ENCODE measurements around the gene PLBD2.

PLBD2 gene

GRCh38 chr12:113386866-113387566, 28.6 kb downstream of the PLBD2 start:
- no peak for DNase-seq (ENCODE audit: low spot score)
- POLR2A ChIA-PET (ENCODE audit: low non-redundant PET) = no interaction called here
- CTCF ChIA-PET = no interaction called here
- no peak for TF ChIP-seq CTCF (conservative IDR thresholded peaks at IDR 0.05; ENCODE audit: low read depth)
- H3K27ac ChIP-seq = no peak overlapping the region

- TF ChIP-seq CTCF (conservative IDR thresholded peaks at IDR 0.05; ENCODE audit: low read depth) = no peak
- ChIA-PET POLR2A (ENCODE audit: low non-redundant PET) (no interaction called here), CTCF (no interaction called here)
- H3K27ac ChIP-seq = no peak overlapping the region
- no peak for DNase-seq (ENCODE audit: low spot score)
These were observed 29.2 kb downstream of the PLBD2 start for GRCh38 chr12:113387631-113388030.

GRCh38 chr12:113388351-113388750, 30.0 kb downstream of the PLBD2 start:
- DNase-seq (ENCODE audit: low spot score) = no peak

GRCh38 chr12:113390064-113391043, 32.0 kb downstream of the PLBD2 start:
- ChIA-PET CTCF (no interaction called here), POLR2A (ENCODE audit: low non-redundant PET) (no interaction called here)
- DNase-seq (ENCODE audit: low spot score) = no peak
- no peak overlapping the region for H3K27ac ChIP-seq
- TF ChIP-seq CTCF (conservative IDR thresholded peaks at IDR 0.05; ENCODE audit: low read depth) = no peak

More at GRCh38 chr12:113388351-113388750, 30.0 kb downstream of the PLBD2 start:
- H3K27ac ChIP-seq = no peak overlapping the region
- CTCF ChIA-PET = no interaction called here
- no peak for TF ChIP-seq CTCF (conservative IDR thresholded peaks at IDR 0.05; ENCODE audit: low read depth)
- POLR2A ChIA-PET (ENCODE audit: low non-redundant PET) = no interaction called here

GRCh38 chr12:113391145-113391544, 32.8 kb downstream of the PLBD2 start:
- ChIA-PET POLR2A (ENCODE audit: low non-redundant PET) (no interaction called here), CTCF (no interaction called here)
- no peak overlapping the region for H3K27ac ChIP-seq
- no peak for DNase-seq (ENCODE audit: low spot score)
- TF ChIP-seq CTCF (conservative IDR thresholded peaks at IDR 0.05; ENCODE audit: low read depth) = no peak

GRCh38 chr12:113391650-113392337, 33.4 kb downstream of the PLBD2 start:
- POLR2A ChIA-PET (ENCODE audit: low non-redundant PET) = no interaction called here
- no peak for DNase-seq (ENCODE audit: low spot score)
- TF ChIP-seq CTCF (conservative IDR thresholded peaks at IDR 0.05; ENCODE audit: low read depth) = no peak
- H3K27ac ChIP-seq = no peak overlapping the region
- CTCF ChIA-PET = no interaction called here
